Fibroblast of skin of abdomen (primary cell): ENCODE data around the gene TBX2.

Experiments used
- DNase-seq: peaks from one replicate; pipeline ENCODE4 v3.0.0-alpha.2; 2013

The TBX2 gene

DNA sequence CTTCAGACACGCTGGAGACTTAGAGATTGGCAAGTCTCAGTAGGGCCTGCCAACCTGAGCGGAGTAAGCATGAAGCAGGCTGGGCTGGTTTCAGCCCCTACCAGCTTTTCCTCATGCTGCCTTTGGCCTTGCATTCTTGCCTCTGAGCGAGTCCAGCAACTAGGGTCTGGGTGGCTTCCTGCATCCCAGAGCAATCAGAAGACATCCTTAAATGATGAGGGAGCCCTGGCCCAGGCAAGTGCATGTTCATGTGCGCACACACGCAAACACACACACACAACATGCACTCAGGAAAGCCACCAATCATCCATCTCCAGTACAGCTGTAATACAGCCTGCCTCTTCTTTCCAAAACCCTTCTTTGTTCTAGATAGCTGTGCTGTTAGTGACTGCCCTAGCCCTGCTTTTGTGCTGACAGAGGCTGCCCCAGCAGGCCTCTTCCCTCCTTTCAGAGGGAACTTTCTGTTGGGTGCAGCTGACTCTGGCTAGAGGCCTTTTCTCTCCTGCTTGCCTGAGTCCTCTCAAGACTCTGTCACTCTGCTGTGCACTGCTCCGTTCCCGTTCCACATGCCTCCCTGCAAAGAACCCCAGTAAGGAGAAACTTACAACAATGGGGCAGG, 30.7 kb upstream of the TBX2 start:
- no peak for DNase-seq

DNA sequence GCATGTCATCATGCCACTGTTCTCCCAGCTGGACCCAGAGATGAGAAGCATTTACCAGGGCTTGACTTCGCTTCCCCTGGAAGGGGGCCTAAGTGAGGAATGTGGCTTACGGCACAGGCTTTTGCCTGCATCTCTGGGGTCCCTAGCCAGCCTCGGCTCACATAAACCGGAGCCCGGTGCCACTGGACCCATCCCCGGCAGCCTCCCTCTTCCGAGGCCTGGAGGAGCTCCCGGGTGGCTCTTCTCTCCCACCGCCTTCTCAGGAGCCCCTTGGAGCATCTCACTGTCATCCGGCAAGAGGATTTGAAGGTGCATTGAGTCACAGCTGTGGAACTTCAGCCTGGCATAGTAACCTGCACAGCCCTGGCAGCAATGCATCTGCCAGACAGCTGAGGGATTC, 29.9 kb upstream of the TBX2 start:
- no peak for DNase-seq

DNA sequence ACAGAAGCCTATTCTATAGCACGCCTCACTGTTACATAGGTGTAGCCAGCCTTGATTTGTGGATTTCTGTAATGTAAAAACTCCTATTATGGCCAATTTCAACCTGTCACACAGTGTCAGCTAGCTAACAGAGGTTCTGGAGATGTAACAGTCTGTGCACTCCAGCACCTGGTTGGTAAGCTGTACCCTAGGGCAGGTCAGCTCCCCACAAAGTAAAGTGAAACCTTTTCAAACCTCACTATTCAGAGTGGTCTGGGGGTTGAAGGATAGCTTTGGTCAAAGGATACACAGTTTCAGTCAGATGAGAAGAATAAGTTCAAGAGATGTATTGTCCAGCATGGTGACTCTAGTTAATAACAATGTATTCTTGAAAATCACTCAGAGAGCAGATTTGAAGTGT, 28.5 kb upstream of the TBX2 start:
- DNase-seq, result no peak

DNA sequence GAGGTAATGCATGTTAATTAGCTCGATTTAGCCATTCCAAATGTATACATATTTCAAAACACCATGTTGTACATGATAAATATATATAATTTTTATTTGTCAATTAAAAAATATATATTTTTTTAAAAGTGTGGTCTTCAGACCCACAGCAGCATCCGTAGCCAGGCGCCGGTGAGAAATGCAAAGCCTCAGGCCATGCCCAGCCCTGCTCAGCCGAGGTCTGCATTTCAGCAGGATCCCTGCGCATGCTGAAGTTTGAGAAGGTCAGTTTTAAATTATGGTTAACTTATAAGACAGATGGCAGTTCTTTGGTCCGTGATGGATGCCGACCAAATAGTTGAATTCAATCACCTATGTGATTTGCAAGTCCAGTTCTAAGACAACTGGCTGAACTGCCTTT, 28.0 kb upstream of the TBX2 start:
- no peak for DNase-seq

DNA sequence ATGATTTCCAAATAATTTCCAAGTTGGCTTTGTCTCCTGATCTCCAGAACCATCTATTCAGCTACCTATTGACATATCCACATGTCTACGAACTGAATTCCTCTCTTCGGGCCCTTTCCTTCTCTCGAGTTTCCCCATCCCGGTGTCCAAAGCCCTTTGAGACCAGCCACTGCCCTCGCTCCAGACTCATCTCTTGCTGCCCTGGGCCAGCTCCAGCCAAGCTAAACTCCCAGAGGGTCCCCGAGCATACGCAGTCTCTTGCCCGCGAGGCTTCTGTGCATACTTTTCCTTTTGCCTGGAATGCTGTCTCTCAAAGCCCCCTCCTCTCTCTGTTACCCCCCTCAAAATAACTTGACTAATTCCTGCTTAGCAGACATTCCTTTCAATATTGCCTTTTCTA, 27.2 kb upstream of the TBX2 start:
- DNase-seq, result no peak

DNA sequence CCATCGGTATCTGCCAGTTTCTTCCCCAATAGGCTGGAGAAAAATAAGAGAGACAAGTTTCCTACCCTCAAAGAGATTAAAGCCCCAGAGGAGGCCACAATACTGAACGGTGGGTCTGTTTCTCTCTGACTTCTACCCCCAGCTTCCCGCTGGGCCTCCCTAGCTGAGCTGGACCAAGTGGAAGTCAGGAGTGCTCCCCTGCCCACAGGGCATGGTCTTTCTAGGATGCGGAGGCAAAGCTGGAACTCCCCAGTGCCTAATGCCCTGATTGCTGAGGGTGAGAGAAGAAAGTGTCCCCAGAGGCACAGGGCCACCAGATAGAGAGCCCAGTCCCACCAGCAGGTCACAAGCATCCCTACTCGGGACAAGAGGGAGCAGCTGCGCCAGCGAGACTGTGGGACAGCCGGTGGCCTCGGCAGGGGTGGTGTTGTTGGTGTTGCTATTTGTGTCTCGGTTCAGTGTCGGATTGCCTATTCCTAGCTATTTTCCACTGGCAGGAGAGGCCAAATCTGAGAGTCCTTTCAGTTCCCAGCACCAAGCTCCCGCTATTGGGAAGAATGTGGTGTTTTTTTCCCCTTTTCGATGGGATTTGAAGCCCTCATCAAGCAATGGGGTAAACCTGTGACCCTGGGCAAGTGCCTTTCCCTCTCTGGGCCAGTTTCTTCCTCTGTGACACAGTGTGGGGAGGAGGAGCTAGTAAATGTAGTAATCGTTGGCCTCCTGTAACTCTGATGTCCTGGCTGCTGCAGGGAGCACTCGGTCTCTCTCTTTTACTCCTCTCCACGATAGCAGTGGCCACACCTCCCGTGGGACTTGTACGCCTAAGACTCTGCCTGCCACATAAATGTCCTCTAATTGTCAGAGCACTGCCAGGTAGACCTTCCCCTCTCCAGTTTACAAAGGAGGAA, 22.5 kb upstream of the TBX2 start:
- no peak for DNase-seq

DNA sequence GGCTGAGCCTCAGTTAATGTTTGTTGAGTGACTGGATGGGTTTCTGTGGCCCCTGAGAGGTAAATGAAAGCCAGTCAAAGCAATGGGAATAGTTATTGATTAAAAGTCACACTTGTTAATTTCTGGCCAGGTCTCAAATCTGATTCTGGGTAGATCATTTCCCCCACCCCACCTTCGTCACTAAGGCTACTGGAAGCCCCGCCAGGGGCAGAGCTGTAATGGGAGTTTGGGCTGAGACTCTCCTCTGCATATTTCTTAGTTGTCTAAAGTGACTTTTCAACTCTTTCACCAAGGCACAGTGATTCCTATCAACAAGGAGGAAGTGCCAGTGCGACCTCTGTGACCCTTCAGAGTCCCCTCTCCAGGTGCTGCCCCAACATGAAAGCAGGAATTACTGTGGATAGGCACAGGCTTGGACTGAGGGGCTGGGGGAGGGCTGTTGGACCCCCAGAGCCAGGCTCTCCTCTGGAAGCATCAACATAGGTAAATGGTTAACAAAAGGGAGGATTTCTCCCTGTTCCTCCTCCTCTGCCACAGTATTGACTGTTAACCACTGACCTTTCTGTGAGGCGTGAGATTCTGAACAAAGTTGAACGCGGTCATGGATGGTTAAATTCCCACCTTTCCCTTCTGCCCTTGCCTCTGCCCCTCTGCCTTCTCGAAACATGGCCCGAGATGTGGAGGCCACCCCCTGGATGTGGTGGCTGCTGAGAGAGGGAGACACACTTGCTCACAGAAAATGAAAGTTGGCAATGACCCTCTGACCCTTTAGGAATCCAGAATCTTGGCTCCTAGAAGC, 20.8 kb upstream of the TBX2 start:
- no peak for DNase-seq

DNA sequence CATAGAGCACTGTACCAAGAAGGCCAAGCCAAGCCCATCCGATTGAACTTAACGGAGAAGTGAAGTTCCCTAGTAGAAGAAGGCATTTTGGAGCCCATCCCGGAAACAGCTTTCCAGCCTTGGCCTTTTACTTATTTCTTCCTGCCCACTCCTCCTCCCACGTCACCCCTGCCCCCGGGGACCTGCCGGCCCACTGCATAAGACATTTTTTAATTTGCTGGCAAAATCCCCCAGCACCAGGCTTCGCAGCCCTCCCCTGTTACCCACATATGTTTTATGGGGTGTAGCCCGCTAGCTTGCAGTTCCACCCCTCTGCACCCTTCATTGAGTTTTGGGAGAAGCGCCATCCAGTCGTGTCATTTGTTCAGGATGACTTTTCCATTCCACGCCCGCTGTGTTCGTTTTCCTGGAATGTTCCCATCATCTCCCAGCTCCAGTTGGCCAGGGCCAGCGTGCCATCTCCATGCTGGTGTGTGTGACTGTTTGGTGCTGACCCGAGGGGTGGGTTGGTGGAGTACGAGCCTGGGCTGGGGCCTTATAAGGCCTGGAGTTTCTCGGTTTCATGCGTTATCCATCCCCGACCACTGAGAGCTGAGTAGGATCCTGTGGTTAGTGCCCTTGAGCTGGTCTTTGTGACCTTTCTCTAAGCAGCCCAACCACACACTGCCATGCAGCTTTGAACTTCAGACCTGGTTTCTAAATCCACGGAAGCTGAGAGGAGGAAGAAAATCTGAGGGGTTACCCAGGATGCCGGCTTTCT, 20.0 kb upstream of the TBX2 start:
- DNase-seq, result no peak

DNA sequence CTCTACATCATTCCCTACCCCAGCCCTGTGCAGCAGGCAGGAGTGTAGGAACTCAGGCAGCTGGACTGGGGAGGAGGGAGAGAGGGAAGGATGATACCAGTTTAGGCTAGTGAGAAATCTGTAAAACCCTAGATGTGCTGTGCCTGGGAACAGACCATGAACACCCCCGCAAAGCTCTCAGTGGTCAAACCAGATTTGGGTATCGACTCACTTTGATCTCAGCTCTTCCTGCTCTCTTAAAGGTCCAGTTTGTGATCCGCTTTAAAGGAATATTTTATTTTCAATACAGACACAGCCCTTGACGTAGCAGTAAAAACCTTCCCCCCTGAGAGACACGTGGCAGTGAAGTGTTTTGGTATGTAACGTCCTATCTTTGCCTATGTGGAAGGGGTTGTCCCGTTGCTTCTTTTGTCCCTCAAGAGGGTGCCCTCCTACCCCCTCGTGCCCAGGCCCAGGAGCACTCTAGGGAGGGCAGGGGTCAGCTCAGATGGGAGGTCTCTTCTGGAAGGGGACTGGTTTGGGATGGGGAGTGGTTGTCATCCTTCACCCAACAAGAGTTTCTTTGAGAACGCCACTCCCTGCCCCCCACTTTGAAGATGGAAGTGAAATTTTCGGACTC, 19.3 kb upstream of the TBX2 start:
- DNase-seq, result no peak

DNA sequence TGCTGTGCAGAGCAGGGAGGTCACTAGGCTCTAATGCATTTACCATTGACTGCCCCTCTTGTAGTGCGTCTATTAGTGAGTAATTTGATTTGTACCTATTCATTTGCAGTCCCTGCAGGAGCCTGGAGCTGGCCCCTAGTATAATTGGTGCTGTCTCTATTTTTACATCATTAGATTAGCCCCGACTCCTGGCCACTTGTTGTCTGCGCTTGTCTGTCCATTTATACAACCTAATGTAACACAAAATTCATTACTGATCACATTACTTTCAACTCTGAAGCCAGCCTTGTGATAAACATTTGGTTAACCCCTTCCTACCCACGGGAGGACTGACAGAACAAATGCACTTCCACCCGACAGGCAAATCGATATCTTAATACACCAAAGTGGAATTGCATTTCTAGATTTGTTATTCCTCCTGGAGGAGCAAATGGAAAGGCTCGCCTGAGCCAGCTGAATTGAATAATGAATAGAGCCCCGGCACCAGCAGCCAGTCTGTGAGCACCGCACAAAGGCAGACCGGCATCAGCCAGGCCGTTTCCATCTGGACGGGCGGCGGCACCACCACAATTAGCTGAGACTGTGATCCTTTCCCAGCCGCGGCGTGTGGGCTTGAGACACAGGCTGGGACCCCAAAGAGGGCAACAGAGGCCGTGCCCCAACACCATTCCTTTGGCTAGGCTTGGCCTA, 18.7 kb upstream of the TBX2 start:
- no peak for DNase-seq

DNA sequence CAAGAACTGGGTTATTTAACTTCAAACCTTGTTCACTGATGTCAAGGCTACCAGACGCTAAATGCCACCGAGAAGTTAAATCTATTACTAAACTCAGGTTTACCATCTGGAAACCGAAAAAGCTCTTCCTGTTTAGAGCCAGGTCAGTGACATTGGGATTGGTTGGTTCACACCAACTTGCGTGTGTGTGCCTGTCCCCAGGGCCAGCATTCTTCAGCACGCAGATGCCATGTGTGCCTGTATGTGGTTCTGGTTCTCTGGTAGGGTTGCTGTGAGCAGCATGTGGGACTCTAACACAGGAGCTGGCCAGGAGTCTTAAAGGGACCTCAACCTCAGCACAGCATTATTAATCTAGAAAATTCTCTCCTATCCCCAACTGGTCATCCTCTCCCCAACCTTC, 18.1 kb upstream of the TBX2 start:
- no peak for DNase-seq

DNA sequence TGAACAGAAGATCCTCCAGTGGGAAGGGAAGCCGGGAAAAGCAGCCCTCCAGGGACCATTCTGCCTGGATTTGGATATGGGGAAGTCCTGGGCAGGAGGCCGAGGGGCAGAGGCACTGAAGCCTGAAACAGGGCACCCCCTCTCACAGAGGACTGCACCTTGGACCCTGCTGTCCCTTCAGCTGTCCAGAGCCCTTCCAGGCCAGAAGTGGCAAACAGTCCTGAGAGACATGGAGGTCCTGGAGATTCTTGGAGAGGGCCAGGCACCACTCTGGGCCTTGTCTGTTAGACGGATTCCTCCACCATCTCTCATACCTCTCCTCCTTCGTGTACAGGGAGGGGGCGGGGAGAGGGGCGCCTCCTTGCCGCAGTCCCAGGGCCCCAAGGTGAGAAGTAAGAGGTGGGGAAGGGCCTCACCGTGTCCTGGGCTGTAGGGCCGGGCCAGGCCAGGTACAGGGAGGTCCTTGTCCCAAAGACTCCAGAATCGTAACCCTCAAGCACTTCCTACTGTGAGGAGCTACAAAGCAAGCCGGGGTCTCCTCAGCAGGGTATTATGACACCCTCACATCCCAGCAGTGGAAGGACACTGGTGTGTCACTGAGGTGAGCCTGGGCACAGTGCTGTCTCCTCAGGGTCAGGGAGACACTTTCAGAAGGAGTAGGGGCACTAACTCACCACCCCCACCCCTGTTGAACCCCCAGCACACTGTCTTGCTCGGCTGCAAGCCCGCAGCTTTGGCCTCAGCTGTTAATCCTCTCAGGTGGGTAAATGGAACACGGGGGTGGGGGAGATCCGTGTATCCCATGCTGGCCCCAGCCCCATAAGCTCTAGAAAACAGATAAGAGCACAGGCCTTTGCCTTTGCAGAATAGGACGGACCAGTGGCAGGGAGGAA, 16.6 kb upstream of the TBX2 start:
- no peak for DNase-seq

DNA sequence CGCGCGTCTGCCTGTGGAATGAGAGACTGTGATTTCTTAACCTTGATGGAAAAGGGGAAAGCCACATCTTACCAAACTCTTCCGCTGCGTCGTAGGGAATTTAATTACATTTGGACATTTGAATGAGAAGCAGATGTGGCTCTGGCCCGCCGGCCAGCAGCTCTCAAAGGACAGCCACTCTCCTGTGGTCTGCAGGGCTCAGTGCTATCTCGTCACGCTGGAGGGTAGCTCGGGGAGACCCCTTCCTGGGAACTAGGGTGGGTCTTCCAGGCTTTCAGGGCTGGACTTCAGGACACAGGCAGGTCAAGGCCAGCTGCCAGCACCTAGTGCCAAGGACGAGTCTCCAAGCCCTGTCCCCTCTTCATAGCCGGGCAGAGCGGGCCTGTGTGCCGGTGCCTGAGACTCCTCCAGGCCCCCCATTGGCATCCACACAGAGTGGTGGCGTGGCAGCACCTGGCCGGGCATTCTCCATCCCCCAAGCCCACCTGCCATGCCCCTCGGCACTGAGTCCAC, 15.9 kb upstream of the TBX2 start:
- DNase-seq, result no peak

DNA sequence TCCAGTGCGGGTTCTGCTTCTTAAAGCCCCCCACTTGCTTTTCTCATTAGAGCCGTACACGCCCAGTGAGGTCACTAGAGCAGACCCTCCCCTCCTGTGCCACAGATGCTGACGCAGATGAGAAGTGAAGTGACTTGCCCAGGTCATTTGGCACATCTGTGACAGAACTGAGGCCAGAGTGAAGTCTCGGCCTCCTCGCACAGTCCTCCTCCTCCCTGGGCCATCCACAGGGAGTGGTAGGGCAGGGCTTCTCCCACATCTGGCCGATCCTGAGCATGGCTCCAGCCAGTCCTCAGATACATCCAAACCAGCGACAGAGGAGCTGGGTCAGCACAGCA, 15.3 kb upstream of the TBX2 start:
- no peak for DNase-seq

DNA sequence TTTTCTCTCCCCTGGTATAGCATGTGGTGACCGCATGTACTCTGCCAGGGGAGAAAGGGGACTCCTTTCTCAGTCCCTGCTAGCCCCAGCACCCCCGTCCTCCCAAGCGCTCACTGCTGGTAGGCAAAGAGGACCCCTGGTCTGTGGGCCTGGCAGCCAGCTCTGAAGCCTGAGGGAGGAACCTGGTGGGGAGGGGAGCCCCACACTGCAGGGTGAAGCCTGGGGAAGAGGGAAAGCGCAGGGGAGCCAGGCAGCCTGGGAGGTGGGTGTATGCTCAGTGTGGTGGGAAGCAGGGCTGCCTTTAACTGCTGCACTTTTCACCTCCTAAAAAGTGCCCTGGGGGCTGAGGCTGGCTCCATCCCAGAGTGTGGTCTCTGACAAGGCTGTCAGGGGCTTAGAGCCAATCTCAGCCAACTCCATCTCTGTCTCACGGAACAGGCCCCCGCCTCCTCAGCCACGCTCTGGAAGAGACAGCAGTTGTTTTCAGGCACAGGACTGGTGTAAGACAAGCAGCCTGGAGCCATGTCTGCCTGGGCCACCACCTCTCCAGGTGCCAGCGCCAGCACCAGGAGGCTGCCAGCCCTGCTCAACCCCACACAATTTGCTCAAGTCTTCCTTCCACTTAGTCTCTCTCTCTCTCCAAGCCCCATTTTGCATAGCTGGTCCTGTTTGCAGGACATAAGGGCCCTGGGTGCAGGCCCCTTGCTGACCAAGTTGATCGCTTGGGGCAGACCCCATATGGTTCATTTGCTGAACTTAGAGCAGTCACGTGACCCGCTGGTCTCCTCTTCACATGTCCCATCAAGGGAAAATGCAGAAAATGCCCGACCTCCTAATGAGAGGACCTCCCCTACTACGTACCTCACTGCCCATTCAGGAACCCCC, 14.7 kb upstream of the TBX2 start:
- DNase-seq, result no peak

DNA sequence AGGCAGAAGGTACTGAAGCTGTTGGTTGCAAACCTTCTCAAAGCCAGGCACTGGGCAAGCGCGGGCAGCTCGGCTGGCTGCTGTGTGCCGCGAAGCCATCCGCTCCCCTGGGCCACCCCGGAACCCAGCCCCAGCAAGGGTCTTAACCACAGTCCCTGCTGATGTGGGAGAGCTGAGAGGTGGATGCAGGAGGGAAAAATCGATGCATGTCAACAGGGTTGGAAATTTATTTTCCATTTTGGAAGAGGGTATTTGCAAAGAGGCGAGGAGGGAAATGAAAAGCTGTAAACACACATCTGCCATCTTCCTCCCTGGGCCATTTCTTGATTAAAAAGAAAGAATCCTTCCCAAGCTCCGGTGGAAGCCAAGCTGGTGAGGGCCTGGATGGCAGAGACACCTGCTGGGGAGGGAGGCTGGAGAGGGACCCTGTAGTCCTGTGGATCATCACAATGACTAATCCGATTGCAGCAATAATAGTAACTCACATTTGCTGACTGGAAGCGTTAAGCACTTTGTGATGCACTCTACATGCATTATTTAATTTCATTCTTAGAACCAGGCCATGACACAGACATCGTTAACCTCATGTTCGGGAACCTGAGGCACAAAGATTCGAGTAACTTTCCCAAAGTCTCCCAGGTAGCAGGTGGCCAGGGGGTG, 13.9 kb upstream of the TBX2 start:
- no peak for DNase-seq

DNA sequence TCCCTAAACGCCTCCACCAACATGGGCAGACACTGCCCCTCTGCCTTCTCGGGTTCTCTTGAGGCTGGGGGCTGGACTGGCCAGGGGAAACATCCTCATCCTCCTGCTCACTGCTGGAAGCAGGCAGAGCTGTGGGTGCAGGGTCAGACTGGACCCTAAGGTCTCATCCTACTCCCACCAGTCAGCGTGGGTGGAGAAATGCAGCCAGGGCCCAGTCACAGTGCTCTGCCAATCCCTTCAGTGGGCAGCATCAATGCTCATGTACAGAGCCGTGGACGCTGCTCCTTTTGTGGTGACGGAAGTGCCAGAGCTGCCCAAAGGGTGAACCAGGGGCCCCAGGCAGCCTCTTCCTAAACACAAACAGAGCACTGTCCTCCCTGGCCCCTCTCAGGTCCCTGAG, 13.4 kb upstream of the TBX2 start:
- no peak for DNase-seq

DNA sequence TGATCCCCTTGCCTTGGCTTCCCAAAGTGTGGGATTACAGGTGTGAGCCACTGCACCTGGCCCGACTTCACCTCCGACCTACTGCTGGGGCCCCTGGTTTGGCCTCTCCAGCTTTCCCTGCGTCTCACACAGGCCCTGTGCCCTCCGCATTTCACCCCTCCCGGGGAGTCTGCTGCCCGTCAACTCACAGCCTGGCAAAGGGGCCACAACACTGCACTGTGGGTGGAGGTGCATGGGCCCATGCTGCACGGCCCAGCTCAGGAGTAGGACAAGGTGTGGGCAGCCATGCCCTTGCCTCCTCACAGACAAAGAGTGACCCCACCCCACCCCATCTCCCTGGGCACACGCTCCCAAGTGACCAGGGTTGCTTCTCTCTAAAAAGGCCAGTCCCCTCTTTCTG, 12.6 kb upstream of the TBX2 start:
- DNase-seq, result no peak
